Parathyroid adenoma (tissue), 2 donors: ENCODE data around the gene DENND1B.
"Not testable (repeated sequence)": the region's sequence is repeated elsewhere in the genome, so short reads cannot be mapped to it uniquely, and the experiment has no call there.

Experiments
- H2AFZ ChIP-seq: fragments of 300-600 bp; sonication (generic); one replicate; pipeline ENCODE4 v1.7.0; 2017; ENCODE audit warnings: antibody characterized with exemption, mild to moderate bottlenecking
- H3K27ac ChIP-seq: fragments of 300-600 bp; sonication (generic); one replicate; pipeline ENCODE4 v1.7.0; 2017
- H3K27me3 ChIP-seq: fragments of 300-600 bp; sonication (generic); one replicate; pipeline ENCODE4 v1.7.0; 2017; ENCODE audit warnings: low read length; ENCODE audit not compliant: control insufficient read depth, insufficient read depth
- H3K36me3 ChIP-seq: fragments of 300-600 bp; sonication (generic); one replicate; pipeline ENCODE4 v1.7.0; 2017; ENCODE audit warnings: low read length; ENCODE audit not compliant: control insufficient read depth, insufficient read depth
- H3K4me1 ChIP-seq: fragments of 300-600 bp; sonication (generic); one replicate; pipeline ENCODE4 v1.7.0; 2017; ENCODE audit warnings: control low read depth
- H3K4me2 ChIP-seq: fragments of 300-600 bp; sonication (generic); one replicate; pipeline ENCODE4 v1.7.0; 2017; ENCODE audit warnings: low read length
- H3K4me3 ChIP-seq: fragments of 300-600 bp; sonication (generic); one replicate; pipeline ENCODE4 v1.7.0; 2017; ENCODE audit warnings: low read depth, low read length
- H3K79me2 ChIP-seq: fragments of 300-600 bp; sonication (generic); one replicate; pipeline ENCODE4 v1.7.0; 2017; ENCODE audit warnings: control low read depth
- H3K9ac ChIP-seq: fragments of 300-600 bp; sonication (generic); one replicate; pipeline ENCODE4 v1.7.0; 2017; ENCODE audit warnings: mild to moderate bottlenecking
- H3K9me3 ChIP-seq: fragments of 300-600 bp; sonication (generic); one replicate; pipeline ENCODE4 v1.7.0; 2017; ENCODE audit warnings: low read length; ENCODE audit not compliant: control insufficient read depth
- TF ChIP-seq, protein P1 (sequence below): fragments of 300-600 bp; sonication (generic); IDR thresholded peaks from one replicate; pipeline ENCODE4 v1.7.0; 2017; ENCODE audit warnings: antibody characterized with exemption, mild to moderate bottlenecking
- donor health status: primary hyperparathyroidism.

DENND1B gene

DNA sequence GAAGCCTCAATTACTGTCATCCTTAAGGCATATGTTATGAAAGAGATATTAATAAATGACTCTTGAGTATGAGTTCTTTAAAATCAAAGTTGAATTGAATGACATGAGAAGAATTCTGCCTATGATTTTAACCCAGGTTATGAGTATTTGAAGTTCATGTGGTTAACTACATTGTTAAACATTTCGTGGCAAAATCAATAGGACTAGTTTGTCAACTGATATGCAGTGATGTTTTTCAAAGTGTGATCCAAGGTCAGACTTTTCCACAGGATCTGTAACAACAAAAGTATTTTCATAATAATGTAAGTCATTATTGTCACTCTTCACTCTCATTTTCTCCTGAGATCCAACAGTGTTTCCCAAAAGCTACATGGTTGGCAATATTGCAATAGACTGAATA, 189.5 kb downstream of the DENND1B start:
- Histone ChIP-seq H3K27ac (no peak overlapping the region), H3K9ac (no peak overlapping the region), H3K36me3 (no peaks in the 10 kb centered on the region), H3K9me3 (no peaks in the 10 kb centered on the region), H2AFZ (no peak overlapping the region), H3K4me1 (no peaks in the 10 kb centered on the region), H3K79me2 (no peaks in the 10 kb centered on the region), H3K4me3 (no peak overlapping the region), H3K27me3 (no peaks in the 10 kb centered on the region), H3K4me2 (no peak overlapping the region)
- TF ChIP-seq, protein P1, sequence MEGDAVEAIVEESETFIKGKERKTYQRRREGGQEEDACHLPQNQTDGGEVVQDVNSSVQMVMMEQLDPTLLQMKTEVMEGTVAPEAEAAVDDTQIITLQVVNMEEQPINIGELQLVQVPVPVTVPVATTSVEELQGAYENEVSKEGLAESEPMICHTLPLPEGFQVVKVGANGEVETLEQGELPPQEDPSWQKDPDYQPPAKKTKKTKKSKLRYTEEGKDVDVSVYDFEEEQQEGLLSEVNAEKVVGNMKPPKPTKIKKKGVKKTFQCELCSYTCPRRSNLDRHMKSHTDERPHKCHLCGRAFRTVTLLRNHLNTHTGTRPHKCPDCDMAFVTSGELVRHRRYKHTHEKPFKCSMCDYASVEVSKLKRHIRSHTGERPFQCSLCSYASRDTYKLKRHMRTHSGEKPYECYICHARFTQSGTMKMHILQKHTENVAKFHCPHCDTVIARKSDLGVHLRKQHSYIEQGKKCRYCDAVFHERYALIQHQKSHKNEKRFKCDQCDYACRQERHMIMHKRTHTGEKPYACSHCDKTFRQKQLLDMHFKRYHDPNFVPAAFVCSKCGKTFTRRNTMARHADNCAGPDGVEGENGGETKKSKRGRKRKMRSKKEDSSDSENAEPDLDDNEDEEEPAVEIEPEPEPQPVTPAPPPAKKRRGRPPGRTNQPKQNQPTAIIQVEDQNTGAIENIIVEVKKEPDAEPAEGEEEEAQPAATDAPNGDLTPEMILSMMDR: no peak

DNA sequence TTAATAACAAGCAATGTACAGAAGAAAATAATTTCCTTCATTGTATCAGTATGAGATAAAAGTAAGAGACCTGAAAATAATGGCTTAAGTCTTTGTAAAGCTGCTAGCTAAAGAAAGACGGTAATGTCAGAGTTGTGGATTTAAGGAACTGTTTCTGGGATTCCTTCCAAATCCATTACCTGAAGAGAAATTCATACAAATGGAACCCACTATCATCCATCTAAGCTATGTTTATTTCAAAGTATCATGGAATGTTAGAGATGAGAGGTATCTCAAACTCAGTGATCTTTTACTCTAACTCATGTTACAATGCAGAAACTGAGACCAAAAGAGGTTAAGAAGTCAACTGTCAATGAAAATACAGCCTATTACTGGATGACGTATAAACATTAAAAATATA, 197.7 kb downstream of the DENND1B start:
- Histone ChIP-seq H3K9me3 (no peaks in the 10 kb centered on the region), H3K9ac (no peak overlapping the region), H3K79me2 (no peaks in the 10 kb centered on the region), H3K27me3 (no peaks in the 10 kb centered on the region), H3K36me3 (no peaks in the 10 kb centered on the region), H3K4me2 (no peak overlapping the region), H3K4me3 (no peak overlapping the region), H3K4me1 (no peaks in the 10 kb centered on the region), H2AFZ (no peak overlapping the region), H3K27ac (no peak overlapping the region)
- TF ChIP-seq, protein P1: no peak

DNA sequence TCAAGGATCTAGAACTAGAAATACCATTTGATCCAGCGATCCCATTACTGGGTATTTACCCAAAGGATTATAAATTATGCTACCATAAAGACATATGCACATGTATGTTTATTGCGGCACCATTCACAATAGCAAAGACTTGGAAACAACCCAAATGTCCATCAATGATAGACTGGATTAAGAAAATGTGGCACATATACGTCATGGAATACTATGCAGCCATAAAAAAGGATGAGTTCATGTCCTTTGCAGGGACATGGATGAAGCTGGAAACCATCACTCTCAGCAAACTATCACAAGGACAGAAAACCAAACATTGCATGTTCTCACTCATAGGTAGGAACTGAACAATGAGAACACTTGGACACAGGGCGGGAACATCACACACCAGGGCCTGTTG, 199.7 kb downstream of the DENND1B start:
- not testable (repeated sequence) for H3K4me3 ChIP-seq, H3K27ac ChIP-seq, H3K9me3 ChIP-seq, H3K4me2 ChIP-seq, H3K36me3 ChIP-seq, H3K27me3 ChIP-seq, H3K4me1 ChIP-seq, H2AFZ ChIP-seq, H3K79me2 ChIP-seq, H3K9ac ChIP-seq

DNA sequence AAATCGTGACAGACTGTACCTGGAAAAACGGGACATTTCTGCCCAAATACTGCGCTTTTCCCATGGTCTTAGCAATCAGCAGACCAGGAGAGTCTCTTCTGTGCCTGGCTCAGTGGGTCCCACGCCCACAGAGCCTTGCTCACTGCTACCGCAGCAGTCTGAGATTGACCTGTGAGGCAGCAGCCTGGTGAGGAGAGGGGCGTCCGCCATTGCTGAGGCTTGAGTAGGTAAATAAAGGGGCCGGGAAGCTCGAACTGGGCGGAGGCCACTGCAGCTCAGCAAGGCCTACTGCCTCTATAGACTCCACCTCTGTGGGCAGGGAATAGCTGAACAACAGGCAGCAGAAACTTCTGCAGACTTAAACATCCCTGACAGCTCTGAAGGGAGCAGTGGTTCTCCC, 203.1 kb downstream of the DENND1B start:
- H3K27ac ChIP-seq: no peak overlapping the region
- no peak overlapping the region for H3K9ac ChIP-seq
- H3K27me3 ChIP-seq: no peaks in the 10 kb centered on the region
- H3K4me3 ChIP-seq: no peak overlapping the region
- no peak overlapping the region for H2AFZ ChIP-seq
- H3K9me3 ChIP-seq: no peaks in the 10 kb centered on the region
- no peak overlapping the region for H3K4me2 ChIP-seq
- H3K79me2 ChIP-seq: no peaks in the 10 kb centered on the region
- no peaks in the 10 kb centered on the region for H3K4me1 ChIP-seq
- no peaks in the 10 kb centered on the region for H3K36me3 ChIP-seq
- TF ChIP-seq, protein P1: no peak

DNA sequence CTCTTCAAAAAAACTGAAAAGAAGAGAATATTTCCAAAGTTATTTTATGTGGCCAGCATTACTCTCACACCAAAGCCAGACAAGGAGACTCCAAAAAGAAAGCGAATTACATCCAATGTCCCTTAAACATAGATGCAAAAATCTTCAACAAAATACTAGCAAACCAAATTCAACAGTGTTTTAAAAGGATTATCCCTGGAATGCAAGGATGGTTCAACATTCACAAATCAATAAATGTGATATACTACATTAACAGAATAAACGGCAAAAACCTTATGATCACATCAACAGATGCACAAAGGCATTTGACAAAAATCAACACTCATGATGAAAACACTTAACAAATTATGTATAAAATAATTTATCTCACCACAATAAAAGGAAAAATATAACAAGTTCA, 207.8 kb downstream of the DENND1B start:
- Histone ChIP-seq H3K4me1 (no peaks in the 10 kb centered on the region), H3K27ac (no peak overlapping the region), H3K9ac (no peak overlapping the region), H3K4me3 (no peak overlapping the region), H3K27me3 (no peaks in the 10 kb centered on the region), H2AFZ (no peak overlapping the region), H3K79me2 (no peaks in the 10 kb centered on the region), H3K9me3 (no peaks in the 10 kb centered on the region), H3K36me3 (no peaks in the 10 kb centered on the region), H3K4me2 (no peak overlapping the region)
- TF ChIP-seq, protein P1: no peak
